UCSD-AML1 (cell line): ENCODE results near the gene ODC1.
"Not testable (repeated sequence)": the region's sequence is repeated elsewhere in the genome, so short reads cannot be mapped to it uniquely, and the experiment has no call there.

Source experiments
- DNase-seq: peaks from one replicate; lab custom pipeline; 2025; ENCODE audit not compliant: unreplicated experiment; lab: John Stamatoyannopoulos, UW

Gene ODC1

DNA sequence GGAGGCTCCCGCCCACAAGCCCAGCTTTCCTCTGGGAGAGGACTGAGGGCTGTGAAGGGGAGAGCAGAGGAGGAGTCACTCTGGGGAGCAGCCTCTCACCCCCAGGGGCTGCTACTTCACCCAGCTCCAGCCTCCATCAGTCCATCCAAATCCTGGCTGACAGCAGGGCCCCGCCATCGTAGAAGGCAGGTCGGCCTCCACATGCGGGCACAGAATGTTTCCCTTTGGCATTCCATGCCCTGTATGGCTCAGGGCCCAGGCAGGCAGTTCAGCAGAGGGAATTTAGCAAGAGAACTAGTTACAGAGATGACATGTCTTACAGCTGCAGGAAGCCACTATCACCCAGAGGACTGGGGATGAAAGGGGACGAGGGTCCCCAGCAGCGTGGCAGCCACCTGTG, 6.4 kb upstream of the ODC1 start:
- DNase-seq: no peak

DNA sequence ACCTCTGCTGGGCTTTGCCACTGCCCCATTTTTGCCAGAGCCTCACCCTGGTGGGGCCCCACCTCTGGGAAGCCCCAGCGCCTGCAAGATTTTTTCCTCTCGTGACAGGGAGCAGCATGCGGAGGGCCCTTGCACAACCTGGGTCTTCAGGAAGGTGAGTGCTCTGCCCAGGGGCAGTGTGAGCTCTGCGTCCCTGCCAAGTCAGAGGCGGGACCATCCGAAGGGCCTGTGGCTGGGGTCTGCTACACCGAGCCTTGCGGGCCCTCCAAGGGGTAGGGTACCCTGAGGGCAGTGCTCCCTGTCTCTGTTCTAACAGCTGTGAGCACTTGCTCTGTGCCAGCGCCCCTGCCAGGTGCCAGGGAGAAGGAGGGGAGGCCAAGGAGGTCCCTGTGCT, 5.8 kb upstream of the ODC1 start:
- DNase-seq: no peak

DNA sequence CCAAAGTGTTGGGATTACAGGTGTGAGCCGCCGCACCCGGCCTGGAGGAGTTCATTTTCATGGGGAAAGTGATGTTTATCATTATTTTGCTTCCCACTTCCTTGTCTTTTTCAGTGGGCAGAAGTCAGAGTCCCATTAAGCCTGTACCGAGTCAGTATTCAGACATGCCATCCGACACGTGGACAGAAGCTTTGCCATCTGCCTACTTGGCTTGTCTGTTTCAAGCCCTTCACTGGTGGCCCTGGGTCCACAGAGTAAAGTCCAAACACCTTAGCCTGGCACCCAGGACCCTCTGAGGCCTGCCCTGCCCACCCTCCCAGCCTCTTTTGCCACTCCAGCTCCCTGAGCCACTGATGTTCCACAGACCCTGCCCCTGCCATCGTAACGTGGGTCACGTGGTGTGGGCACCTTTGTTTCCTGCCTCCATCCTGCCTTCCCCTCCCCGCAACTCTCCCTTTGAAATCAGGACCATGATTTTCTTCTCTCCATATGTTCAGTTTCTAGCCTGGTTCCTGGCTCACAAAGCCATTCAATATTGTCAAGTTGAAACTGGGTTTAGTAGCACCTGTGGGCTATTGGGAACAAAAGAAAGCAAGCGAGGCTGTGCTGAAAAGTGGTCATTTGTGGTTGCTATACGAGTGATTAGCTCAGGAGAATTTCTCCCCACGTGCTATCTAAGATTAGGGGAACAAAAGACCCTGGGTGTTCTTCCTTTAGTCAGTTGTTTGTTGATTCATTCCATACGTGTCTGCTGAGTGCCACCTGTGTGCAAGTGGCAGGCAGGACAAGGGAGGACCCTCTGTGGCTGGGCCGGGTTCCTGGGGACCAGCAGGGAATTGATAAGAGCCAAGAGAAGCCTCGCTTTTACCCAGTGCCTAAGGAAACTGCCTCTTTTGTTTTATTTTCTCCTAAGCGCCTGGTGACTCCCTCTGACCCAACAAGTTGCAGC, 5.1 kb upstream of the ODC1 start:
- no peak for DNase-seq

DNA sequence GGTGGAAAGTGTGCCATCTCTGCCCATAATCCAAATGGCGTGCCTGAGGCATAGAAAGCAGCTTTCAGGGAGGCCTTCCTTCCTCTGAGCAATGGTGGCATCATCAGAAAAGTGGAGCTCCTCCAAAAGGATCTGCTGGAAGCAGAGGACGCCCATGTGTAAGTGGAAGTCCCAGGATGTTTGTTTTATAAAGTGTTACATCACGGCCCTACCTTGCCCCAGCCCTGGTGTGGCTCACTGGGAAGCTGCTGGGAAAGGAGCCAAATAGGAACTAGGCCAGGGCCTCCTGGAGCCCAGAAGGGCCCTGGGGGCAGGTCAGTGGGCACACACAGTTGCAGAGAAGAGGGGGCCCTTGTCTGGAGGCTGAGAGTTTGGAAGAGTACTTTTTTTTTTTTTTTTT, 4.2 kb upstream of the ODC1 start:
- no peak for DNase-seq

DNA sequence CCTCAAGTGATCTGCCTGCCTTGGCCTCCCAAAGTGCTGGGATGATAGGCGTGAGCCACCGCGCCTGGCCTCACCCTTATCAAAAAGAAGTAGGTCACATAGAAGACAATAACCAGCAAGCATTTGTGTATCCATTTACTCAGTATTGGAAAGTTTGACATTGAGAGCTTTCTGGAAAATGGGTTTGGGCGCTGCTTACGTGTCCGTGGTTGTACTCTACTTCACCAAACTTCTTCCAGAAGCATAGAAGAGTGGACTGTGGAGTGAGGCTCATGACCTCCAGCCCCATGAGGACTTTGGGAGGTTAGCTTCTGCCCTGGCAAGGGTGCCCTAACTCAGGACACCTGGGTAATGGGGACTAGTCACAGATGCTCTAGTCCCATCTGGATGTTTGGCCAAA, 3.7 kb upstream of the ODC1 start:
- no peak for DNase-seq

DNA sequence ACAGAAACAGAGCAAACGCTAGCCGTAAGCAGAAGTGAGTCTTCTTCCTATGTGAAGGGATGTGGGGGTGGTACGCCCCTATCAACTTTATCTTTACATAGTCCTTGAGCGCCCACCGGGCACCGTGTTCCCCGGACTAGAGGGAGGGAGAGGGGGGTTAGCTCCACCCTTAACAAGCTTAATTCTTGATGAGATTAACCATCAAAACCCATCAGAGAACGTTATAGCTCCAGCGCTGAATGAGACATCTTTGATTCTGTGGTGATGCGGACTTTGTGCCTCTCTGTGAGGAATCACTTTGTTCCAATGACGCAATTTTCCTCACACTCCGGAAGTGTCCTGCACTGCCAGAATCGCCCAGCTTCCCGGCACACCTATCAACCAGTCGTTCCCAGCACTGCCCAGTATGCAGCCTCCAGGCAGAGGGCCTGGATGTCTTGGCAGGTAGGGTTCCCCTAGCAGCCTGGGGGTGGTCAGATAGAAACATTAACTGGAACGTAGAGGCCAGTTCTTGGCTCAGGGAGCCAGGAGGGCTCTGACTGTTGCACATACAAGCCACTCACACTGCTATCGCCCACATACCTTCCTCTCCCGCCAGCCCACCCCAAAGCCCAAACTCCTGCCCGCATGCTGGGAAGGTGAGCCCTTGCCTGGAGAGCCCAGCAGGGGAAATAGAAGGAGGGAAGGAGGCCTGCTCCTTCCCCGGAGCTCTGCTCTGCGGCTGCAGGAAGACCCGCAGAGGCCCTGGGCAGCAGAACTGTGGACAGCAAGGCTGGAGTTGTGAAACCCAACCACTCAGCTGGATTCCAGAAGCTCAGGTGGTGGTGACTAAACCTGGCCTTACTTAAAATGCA, 1.9 kb upstream of the ODC1 start:
- DNase-seq: no peak

DNA sequence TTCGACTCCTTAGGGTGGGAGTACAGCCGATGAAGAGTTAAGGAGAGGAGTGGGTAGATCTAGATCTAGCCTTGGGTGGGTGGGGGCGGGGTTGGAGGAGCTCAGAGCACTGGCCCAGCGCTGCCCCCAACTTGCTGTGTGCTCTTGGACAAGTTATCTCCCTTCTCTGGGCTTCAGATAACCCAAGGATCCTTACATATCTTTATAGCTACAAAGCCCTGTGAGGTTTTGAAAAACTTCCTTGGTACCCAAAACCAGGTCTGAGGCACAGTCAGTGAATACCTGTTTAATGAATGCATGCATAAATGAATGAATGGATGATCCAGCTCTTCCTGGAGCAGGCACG, 1.3 kb upstream of the ODC1 start:
- no peak for DNase-seq

DNA sequence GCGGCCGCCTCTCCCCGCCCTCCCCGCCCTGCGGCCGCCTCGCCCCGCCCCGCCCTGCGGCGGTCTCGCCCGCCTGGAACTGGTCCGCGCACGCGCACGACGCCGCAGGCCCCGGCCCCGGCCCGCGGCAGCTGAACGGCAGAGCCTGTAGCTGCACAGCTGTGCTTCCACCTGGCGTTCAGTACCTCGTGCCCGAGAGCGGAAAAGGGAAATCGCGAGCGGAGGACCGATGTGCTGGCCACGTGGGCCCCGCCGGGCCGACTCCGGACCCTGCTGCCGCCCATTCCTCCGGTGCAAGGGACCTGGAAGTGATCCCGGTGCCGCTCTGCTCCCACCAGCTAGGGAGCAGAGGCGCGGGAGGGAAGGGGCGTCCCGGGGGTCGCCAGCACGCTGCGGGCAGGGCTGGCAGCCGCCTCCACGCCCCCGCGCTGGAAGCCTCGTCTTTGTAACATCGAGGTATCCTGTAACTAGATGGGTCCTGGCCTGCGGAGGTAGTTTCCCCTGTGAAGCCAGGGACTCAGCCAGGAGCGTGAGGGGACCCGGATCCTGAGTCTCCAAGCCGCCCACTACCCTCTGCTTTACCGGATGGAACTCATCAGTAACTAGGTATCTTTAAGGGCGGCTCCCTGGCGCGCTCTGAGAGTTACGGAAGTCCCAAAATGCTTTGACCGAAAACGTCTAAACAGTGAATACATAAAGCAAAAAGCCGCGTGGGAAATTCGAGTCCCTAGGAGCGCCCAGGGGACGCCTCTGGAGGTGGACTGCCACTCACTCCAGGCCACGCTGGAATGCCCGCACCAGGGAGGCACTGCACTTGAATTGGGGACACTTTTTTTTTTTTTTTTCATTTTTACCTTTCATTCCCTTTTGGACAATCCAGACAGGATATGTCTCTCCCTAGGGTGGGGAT, 704 bp upstream of the ODC1 start:
- peak; percentile 99 for DNase-seq

DNA sequence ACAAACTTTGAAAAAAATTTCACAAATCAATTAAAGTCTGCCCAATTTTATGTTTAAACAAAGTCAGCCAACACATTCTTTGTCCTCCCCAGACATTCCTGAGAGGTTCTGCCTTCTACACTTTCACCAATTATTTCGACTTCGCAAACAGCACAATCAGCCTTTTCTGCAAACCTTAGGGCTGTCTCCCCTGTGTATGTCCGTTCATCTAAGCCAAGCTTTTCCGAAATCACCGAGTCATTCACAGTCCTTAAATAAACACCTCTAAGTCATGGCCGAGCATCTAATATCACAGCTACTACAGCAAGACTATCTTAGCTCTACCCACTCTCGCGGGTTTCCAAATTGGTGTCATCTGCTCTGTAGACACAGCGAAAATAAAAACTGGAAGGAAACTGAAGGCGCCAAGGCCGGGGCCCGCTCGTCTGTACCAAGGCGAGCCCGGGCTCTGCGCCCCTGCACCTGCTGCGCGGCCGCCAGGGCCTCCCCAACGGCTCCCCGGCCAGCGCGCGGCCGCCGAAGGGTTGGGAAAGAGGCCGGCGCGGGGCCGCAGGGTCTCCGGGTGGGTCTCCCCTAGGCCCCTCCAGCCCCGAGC, 730 bp downstream of the ODC1 start:
- peak; percentile 71 for DNase-seq

DNA sequence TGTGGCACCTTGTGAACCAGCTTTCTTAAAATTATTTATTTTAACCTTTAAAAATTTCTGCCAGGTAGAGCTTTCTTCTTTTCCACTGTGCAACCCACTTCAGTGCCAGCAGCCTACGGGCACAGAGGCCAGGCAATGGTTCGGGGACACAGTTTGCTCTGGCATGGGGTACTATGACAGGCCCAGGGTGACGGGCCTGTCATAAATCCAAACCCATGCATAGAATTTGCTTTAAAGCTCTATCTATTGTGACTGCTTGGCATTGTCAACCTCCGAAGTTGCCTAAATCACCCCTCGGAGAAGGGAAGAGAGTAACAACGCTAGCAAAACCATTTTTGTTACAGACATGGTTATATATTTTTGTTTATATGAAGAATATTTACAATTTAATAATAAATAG, 1.5 kb downstream of the ODC1 start:
- no peak for DNase-seq

DNA sequence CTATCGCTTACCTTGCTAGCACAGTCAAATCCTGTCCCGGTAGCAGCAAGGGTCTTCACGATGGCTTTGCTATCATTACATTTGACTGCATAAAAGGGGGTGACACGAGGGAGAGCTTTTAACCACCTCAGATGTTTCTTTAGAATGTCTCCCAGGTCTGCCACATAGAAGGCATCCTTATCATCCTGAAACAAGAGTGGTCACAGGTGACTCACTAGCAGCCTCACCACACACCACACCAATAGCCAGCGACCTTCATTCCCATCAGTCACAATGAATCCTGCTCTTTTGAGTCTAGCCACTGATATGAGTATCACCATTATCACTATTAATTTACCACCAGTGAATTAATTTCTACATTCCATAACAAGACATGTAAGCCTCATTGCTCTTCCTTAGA, 3.7 kb downstream of the ODC1 start:
- no peak for DNase-seq

DNA sequence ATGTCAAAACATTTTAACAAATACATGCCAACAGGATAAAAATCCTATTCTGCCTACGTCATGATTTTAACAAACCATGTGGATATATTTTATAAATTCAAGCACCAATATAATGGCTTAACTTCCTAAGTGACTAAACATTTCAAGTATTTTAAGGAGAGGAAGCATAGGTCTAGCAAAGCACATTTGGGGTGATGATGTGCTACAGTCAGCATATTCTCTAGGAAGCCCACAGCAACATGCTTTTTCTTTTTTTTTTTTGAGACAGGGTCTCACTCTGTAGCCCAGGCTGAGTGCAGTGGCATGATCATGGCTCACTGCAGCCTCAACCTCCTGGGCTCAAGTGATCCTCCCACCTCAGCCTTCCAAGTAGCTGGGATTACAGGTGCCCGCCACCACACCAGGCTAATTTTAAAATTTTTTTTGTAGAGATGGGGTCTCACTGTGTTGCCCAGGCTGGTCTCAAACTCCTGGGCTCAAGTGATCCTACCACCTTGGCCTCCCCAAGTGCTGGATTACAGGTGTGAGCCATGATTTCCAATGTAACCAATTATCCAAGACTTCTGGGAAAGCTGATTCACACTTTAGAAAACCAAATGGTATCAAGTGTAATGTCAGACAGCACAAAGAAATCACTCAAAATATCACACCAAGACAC, 5.5 kb downstream of the ODC1 start:
- not testable (repeated sequence) for DNase-seq

DNA sequence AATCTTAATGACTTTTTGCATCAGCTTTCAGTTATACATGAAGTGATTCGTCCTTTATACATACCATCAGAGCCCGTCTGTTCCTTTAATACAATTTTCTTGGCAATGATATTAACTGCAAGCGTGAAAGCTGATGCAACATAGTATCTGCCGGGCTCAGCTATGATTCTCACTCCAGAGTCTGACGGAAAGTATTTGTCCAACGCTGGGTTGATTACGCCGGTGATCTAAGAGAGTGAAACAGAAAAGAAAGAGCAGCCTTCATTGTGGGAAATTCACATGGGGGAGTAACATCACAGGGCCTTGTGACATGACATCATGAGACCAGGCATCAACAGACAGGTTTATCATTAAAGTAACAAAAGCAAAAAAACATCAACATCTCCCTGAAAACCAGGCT, 6.2 kb downstream of the ODC1 start:
- no peak for DNase-seq

DNA sequence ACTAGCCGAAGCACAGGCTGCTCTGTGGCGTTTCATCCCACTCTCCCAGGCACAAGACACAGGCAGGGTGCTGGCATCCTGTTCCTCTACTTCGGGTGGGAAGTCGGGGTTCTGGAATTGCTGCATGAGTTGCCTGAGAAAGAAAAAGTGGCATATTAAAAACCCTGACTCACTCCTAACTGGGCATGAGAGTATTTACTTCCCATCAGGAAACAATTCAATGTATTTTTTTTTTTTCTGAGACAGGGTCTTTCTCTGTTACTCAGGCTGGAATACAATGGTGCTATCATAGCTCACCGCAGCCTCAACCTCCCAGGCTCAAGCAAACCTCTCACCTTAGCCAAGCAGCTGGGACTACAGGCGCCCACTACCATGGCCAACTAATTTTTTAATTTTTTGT, 7.4 kb downstream of the ODC1 start:
- no peak for DNase-seq

DNA sequence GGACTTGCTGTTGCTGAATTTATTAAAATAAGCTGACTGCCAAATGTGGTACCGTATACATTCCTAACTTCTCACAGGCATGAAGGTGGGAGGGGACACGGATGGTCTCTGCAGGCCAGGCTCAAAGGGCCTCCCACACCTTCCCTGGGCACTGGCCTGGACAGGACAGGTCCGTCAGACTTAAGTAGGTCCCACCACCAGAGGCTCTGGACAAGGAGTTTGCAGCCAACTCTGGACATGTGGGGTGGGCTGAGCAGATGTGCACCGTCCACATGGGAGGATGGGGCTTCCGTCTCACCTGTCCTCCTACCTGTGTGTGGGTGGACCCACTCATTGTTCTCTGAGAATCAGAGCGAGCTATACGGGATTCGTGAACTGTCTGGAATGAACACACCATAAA, 8.2 kb downstream of the ODC1 start:
- DNase-seq: no peak

DNA sequence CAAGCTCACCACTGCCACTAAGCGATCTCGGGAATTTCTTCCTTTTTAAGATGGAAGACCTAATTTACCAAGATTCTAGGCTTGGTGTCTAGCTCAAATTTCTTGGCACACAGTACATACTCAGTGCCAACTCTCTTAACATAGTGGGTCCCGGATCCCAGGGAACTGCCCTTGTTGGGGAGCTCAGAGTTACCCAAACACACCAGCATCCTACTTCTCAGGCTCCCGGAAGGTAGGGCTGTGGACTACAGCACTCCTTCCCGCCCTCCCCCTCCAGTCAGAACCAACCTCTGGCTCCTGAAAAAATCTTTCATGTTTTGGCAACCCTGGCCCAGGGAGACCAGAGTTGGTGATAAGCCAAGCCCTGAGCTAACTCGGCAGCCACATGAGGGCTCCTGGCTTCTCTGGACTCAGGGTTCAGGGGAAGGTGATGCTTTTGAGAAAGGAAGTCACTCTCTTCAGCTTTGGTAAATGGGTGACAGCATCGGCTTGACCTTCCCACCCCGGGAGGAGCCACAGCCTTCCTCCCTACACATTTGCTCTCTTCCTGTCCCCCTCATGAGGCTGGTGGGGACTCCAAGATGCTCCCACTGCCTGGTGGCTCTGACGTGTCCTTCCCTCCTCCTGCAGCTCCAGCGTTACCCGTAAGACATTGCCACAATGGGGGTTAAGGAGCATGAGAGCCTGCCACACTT, 8.8 kb downstream of the ODC1 start:
- DNase-seq: no peak

DNA sequence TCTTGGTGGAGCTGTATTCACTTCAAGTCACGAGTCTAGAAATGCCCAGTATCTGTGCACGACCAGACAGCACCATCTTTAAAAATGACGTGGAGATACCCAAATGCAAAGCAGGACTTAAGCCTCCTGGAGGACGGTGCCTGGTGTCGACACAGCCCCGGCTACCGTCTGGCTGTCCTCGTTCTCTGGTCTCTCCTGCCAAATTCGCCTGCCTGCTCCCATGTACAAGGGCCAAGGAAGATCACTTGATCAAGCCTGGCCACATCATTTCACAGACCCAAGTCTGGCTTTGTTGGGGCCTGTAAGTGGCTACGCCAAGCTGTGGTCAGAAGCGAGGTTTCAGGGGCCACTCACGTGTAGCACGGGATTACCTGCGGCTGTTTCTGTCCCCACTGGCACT, 9.4 kb downstream of the ODC1 start:
- DNase-seq: no peak

DNA sequence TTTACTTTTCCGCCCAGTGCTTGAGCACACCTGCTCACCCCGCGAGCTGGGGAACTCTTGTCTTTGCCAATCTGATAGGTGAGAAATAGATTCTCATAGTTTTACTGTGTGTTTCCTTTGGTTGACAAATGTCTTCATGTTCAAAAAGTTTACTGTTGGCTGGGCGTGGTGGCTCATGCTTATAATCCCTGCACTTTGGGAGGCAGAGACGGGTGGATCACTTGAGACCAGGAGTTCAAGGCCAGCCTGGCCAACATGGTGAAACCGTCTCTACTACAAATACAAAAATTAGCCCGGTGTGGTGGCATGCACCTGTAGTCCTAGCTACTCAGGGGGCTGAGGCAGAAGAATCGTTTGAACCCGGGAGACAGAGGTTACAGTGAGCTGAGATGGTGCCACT, 10.3 kb downstream of the ODC1 start:
- DNase-seq: no peak

DNA sequence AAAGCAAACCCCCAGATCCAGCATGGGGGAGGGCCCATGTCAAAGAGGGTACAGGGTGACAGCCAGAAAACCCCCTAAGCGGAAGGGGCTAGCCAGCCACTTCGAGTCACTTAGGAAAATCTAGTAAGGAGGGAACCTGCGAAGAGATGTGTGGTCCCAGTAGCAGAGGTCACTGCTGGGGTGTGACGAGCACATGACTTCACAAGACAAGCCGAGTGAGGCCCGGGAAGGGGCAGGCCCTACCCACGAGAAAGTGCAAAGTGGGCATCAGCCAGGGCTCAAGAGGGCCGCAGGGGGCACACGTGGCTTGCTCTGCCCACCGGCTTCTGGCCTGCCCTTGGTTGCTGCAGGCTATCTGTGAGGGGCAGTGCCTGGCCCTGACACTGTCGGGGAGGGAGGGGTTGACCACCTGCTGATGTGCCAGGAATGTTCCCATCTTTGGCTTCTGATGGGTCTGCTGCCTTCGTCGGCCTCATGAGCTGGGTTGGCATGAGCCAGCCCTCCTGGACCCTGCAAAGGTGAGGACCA, 11.5 kb downstream of the ODC1 start:
- DNase-seq: no peak

DNA sequence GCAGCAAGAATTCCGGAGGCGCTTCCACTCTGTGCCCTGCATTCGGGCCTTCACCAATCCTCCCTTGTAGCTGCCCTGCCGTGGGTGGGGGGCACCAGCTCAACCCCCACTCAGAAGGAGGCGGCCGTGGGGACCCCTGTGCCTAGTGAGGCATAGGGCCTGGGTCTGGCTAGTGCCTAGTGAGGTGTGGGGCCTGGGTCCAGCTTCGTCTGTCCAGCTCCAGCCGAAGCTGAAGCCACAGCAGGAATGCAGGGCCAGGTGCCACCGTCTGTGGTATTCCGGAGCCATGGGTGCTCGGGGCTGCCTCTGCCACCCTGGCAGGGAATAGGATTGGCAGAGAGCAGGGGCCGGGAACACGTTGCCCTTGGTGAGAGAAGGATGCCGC, 12.3 kb downstream of the ODC1 start:
- DNase-seq: no peak
